HG03457 (cell line): ENCODE data around the gene EPHB3.

Experiments used
- ATAC-seq: cut with Tn5 transposase; IDR thresholded peaks from one replicate; pipeline ENCODE4 v1.9.1; 2021; ENCODE audit warnings: moderate number of reproducible peaks; ENCODE audit not compliant: unreplicated experiment

EPHB3 gene

GRCh38 chr3:184578822-184579221 is 17.2 kb downstream of the EPHB3 start:
- ATAC-seq = no peak

GRCh38 chr3:184579513-184579912 is 17.9 kb downstream of the EPHB3 start:
- ATAC-seq = no peak

- ATAC-seq = no peak
These were observed 18.8 kb downstream of the EPHB3 start for GRCh38 chr3:184580376-184580775.

- no peak for ATAC-seq
These were observed 19.8 kb downstream of the EPHB3 start for GRCh38 chr3:184581331-184581855.

GRCh38 chr3:184582646-184583577 is 21.3 kb downstream of the EPHB3 start:
- ATAC-seq = no peak

- no peak for ATAC-seq
These were observed 22.2 kb downstream of the EPHB3 start for GRCh38 chr3:184583578-184584451.

- ATAC-seq = no peak
These were observed 22.9 kb downstream of the EPHB3 start for GRCh38 chr3:184584464-184584891.

GRCh38 chr3:184585545-184585944 is 24.0 kb downstream of the EPHB3 start:
- ATAC-seq = no peak

GRCh38 chr3:184586851-184587250 is 25.3 kb downstream of the EPHB3 start:
- no peak for ATAC-seq

- no peak for ATAC-seq
These were observed 27.2 kb downstream of the EPHB3 start for GRCh38 chr3:184588776-184589175.

- no peak for ATAC-seq
These were observed 29.2 kb downstream of the EPHB3 start for GRCh38 chr3:184590795-184591194.

- ATAC-seq = no peak
These were observed 30.2 kb downstream of the EPHB3 start for GRCh38 chr3:184591789-184592188.

GRCh38 chr3:184592371-184593219 is 31.0 kb downstream of the EPHB3 start:
- no peak for ATAC-seq

GRCh38 chr3:184593220-184593927 is 31.8 kb downstream of the EPHB3 start:
- ATAC-seq = no peak

- no peak for ATAC-seq
These were observed 32.3 kb downstream of the EPHB3 start for GRCh38 chr3:184593928-184594303.

- no peak for ATAC-seq
These were observed 32.9 kb downstream of the EPHB3 start for GRCh38 chr3:184594371-184595001.

GRCh38 chr3:184595726-184596125 is 34.1 kb downstream of the EPHB3 start:
- ATAC-seq = no peak

- no peak for ATAC-seq
These were observed 34.6 kb downstream of the EPHB3 start for GRCh38 chr3:184596233-184596632.

GRCh38 chr3:184596886-184597575 is 35.4 kb downstream of the EPHB3 start:
- no peak for ATAC-seq
